Endothelial cell of umbilical vein (primary cell): Measurements from ENCODE around the gene AFDN.

Experiments
- CTCF ChIP-seq, 2 donors: IDR thresholded peaks; 1 replicate in 1 of 2; 2 replicates in 1 of 2; pipeline ENCODE4 v1.5.1; 2011; ENCODE audit warnings: low read length in 2 of 2, mild to moderate bottlenecking in 2 of 2, moderate library complexity in 2 of 2, control low read depth in 1 of 2, inconsistent platforms in 1 of 2, low read depth in 1 of 2; ENCODE audit not compliant: insufficient read depth in 1 of 2; ENCODE audit errors: extremely low read depth in 1 of 2
- EZH2 ChIP-seq: IDR thresholded peaks from 2 replicates; pipeline ENCODE4 v1.6.1; 2012; ENCODE audit warnings: borderline replicate concordance, low read depth, mild to moderate bottlenecking, moderate library complexity, low read length, inconsistent platforms; ENCODE audit not compliant: severe bottlenecking
- FOS ChIP-seq: IDR thresholded peaks from 2 replicates; pipeline ENCODE4 v1.6.1; 2011; ENCODE audit warnings: mild to moderate bottlenecking, low read length, moderate library complexity, borderline replicate concordance; ENCODE audit not compliant: insufficient read depth
- JUN ChIP-seq: IDR thresholded peaks from 2 replicates; pipeline ENCODE4 v1.6.1; 2011; ENCODE audit warnings: borderline replicate concordance, low read depth; ENCODE audit not compliant: insufficient read length, insufficient read depth
- MAX ChIP-seq: IDR thresholded peaks from 2 replicates; pipeline ENCODE4 v1.6.1; 2011; ENCODE audit not compliant: insufficient read depth, insufficient read length
- MYC ChIP-seq: IDR thresholded peaks from one replicate; pipeline ENCODE4 v1.6.1; 2011; ENCODE audit warnings: mild to moderate bottlenecking, low read depth, low read length
- POLR2A ChIP-seq: IDR thresholded peaks from 2 replicates; pipeline ENCODE4 v1.6.1; 2012; ENCODE audit warnings: low read depth, mild to moderate bottlenecking, control low read depth, low read length
- POLR2AphosphoS5 ChIP-seq: IDR thresholded peaks from 2 replicates; pipeline ENCODE4 v1.6.1; 2012; ENCODE audit warnings: low read depth, mild to moderate bottlenecking, control low read depth, low read length, moderate library complexity; ENCODE audit not compliant: insufficient read depth

- TF ChIP-seq CTCF (IDR thresholded peaks at IDR 0.05; ENCODE audit: extremely low read depth in 1 of 2, insufficient read depth in 1 of 2, low read depth in 1 of 2, low read length in 2 of 2) (no peak), EZH2 (no peak), MAX (no peak), MYC (no peak), POLR2A (no peak), JUN (no peak), POLR2AphosphoS5 (no peak), FOS (no peak)
Observed at GRCh38 chr6:167995731-167996151, 169.0 kb downstream of the AFDN start.
